Aorta (tissue), 5 donors: ENCODE measurements around the gene NOXO1. TPM values are rescaled to one million over a fixed set of nuclear protein-coding genes. Genes with fewer than 3 reads are reported as not detected.
"Not testable (repeated sequence)": the region's sequence is repeated elsewhere in the genome, so short reads cannot be mapped to it uniquely, and the experiment has no call there.

Experiments
- ATAC-seq: fragments of 200-7000 bp; cut with Tn5 transposase; one replicate; pipeline ENCODE4 v1.9.1; 2022; ENCODE audit warnings: moderate library complexity; ENCODE audit not compliant: low FRiP score
- DNase-seq, 2 donors: peaks; one replicate each; pipeline ENCODE4 v3.0.0-alpha.2; 2020
- H3K27ac ChIP-seq, 2 donors: one replicate each; pipeline ENCODE4 v1.5.1; 2013; ENCODE audit warnings: low read length in 2 of 2, mild to moderate bottlenecking in 2 of 2, moderate library complexity in 2 of 2, control low read depth in 1 of 2, inconsistent platforms in 1 of 2, low read depth in 1 of 2
- H3K27me3 ChIP-seq, 2 donors: one replicate each; pipeline ENCODE4 v1.6.1; 2013; ENCODE audit warnings: control low read depth in 1 of 2, low read length in 1 of 2, mild to moderate bottlenecking in 1 of 2, moderate library complexity in 1 of 2; ENCODE audit not compliant: insufficient read depth in 2 of 2, control insufficient read depth in 1 of 2
- H3K36me3 ChIP-seq, 2 donors: one replicate each; pipeline ENCODE4 v1.6.1; 2013; ENCODE audit warnings: control low read depth in 1 of 2, low read length in 1 of 2, mild to moderate bottlenecking in 1 of 2; ENCODE audit not compliant: insufficient read depth in 2 of 2, control insufficient read depth in 1 of 2
- H3K4me1 ChIP-seq, 2 donors: one replicate each; pipeline ENCODE4 v1.6.1; 2013; ENCODE audit warnings: low read length in 2 of 2, control low read depth in 1 of 2, mild to moderate bottlenecking in 1 of 2, moderate library complexity in 1 of 2; ENCODE audit not compliant: insufficient read depth in 2 of 2, control insufficient read depth in 1 of 2
- H3K4me3 ChIP-seq, 2 donors: one replicate each; pipeline ENCODE4 v1.5.1; 2013; ENCODE audit warnings: low read length in 2 of 2, control low read depth in 1 of 2, mild to moderate bottlenecking in 1 of 2
- H3K9me3 ChIP-seq: one replicate; pipeline ENCODE4 v1.6.1; 2013; ENCODE audit warnings: mild to moderate bottlenecking, low read length; ENCODE audit not compliant: control insufficient read depth
- WGBS, 2 donors: extraction: QIAGEN DNeasy Blood & Tissue Kit; methylation state at CpG; one replicate each; pipeline ENCODE4 v1.1.7; 2013; 5-methylcytosine and 5-hydroxymethylcytosine counted together
- intact Hi-C, 2 donors: fragments of 100-400 bp; cut with DNase I; formaldehyde crosslinking; loops; one replicate each; pipeline versions ENCODE4 v1.14.2 to v1.15.0; 2022
- polyA plus RNA-seq, 2 donors: library from polyadenylated mRNA; stranded (reverse); fragments of 200-250 nt; gene quantifications; one replicate each; pipeline ENCODE4 v1.2.3, GENCODE V29; 2013
- total RNA-seq, 2 donors: library from RNA; stranded (reverse); fragmentation: NEBNext Ultra II Directional; extraction: Animal tissue kit (Norgen Biotek cat#: 25700); gene quantifications; one replicate each; pipeline ENCODE4 v1.2.1, GENCODE V29; 2021
- donor health status: healthy with polysubstance abuse.
- donor health status: Bipolar disorder and iron deficiency.
- donor health status: DM: no; HTN: no; CAD: no.
- donor health status: DM: no; HTN: no; CAD: no.
- donor health status: DM: yes; HTN: yes; CAD: no.

Gene NOXO1
- total and polyA plus RNA-seq, 4 donors: 0.84 TPM; not detected in 3

GRCh38 chr16:1962161-1963153 is 18.8 kb downstream of the NOXO1 start:
- H3K27ac ChIP-seq, ATAC-seq, DNase-seq, H3K27me3 ChIP-seq, H3K9me3 ChIP-seq, H3K36me3 ChIP-seq, H3K4me3 ChIP-seq, intact Hi-C loops, H3K4me1 ChIP-seq: not testable (repeated sequence)
- 89 to 92% methylated on average over 29 to 37 of the region's 37 CpGs for WGBS, 2 donors

- no peaks in the 10 kb centered on the region for H3K4me1 ChIP-seq
Observed at GRCh38 chr16:1961651-1962067, 19.6 kb downstream of the NOXO1 start.

GRCh38 chr16:1960665-1961630 is 20.3 kb downstream of the NOXO1 start:
- H3K27me3 ChIP-seq: peaks cover 0 to 2% of the 10 kb centered on the region in 2 donors
- intact Hi-C loops: no loop called here
- H3K4me1 ChIP-seq: no peaks in the 10 kb centered on the region
- H3K27ac ChIP-seq: no peak overlapping the region
- H3K4me3 ChIP-seq: no peak overlapping the region
- 61% methylated on average over 20 of the region's 20 CpGs for WGBS, 2 donors
- DNase-seq (no peak), ATAC-seq (no peak)
- H3K9me3 ChIP-seq: no peaks in the 10 kb centered on the region
- H3K36me3 ChIP-seq: peaks cover 0 to 4% of the 10 kb centered on the region in 2 donors

More at GRCh38 chr16:1961651-1962067, 19.6 kb downstream of the NOXO1 start:
- 60 to 66% methylated on average over 6 of the region's 6 CpGs for WGBS, 2 donors
- ATAC-seq: no peak
- H3K4me3 ChIP-seq: no peak overlapping the region
- intact Hi-C loops: no loop called here
- DNase-seq: no peak
- no peak overlapping the region for H3K27ac ChIP-seq
- peaks cover 0 to 2% of the 10 kb centered on the region in 2 donors for H3K27me3 ChIP-seq
- peaks cover 0 to 4% of the 10 kb centered on the region in 2 donors for H3K36me3 ChIP-seq
- no peaks in the 10 kb centered on the region for H3K9me3 ChIP-seq

- Histone ChIP-seq H3K4me1 (no peaks in the 10 kb centered on the region), H3K36me3 (peaks cover 0 to 4% of the 10 kb centered on the region in 2 donors), H3K9me3 (no peaks in the 10 kb centered on the region), H3K27me3 (no peaks in the 10 kb centered on the region), H3K27ac (peak within 1 kb of the TSS in 1 of 2 donors; percentile 49), H3K4me3 (peak within 1 kb of the TSS; percentile 72 to 73)
- DNase-seq: peak; percentile 96 to 99
- intact Hi-C loops: no loop called here
- peak; percentile 94 for ATAC-seq
- WGBS, 2 donors: 0 to 1% methylated on average over 73 to 79 of the region's 79 CpGs
Observed at GRCh38 chr16:1959269-1960039, 21.8 kb downstream of the NOXO1 start, which contains the start of gene NDUFB10. NDUFB10 (plus strand) TSS chr16:1959538; CDS start chr16:1959625, 87 bp downstream.

- no peak overlapping the region for H3K4me3 ChIP-seq
- no peaks in the 10 kb centered on the region for H3K4me1 ChIP-seq
- H3K36me3 ChIP-seq: peaks cover 0 to 4% of the 10 kb centered on the region in 2 donors
- H3K9me3 ChIP-seq: no peaks in the 10 kb centered on the region
- no peaks in the 10 kb centered on the region for H3K27me3 ChIP-seq
- H3K27ac ChIP-seq: peak overlapping the region in 1 of 2 donors; percentile 49
- WGBS, 2 donors: 32 to 36% methylated on average over 14 of the region's 14 CpGs
- ATAC-seq (peak; percentile 17), DNase-seq (peak in 1 of 2 donors; percentile 70)
- intact Hi-C loops: no loop called here
Observed at GRCh38 chr16:1958715-1959268, 22.5 kb downstream of the NOXO1 start.

GRCh38 chr16:1958143-1958491 is 23.2 kb downstream of the NOXO1 start:
- H3K9me3 ChIP-seq, H3K27ac ChIP-seq, H3K4me3 ChIP-seq, H3K27me3 ChIP-seq, intact Hi-C loops, H3K4me1 ChIP-seq, H3K36me3 ChIP-seq, ATAC-seq: not testable (repeated sequence)
- DNase-seq: peak in 1 of 2 donors; percentile 73
- 64 to 71% methylated on average over 25 to 30 of the region's 30 CpGs for WGBS, 2 donors

GRCh38 chr16:1957434-1958142 is 23.7 kb downstream of the NOXO1 start:
- H3K27me3 ChIP-seq, H3K36me3 ChIP-seq, ATAC-seq, H3K4me1 ChIP-seq, intact Hi-C loops, H3K4me3 ChIP-seq, DNase-seq, H3K27ac ChIP-seq, H3K9me3 ChIP-seq: not testable (repeated sequence)
- 87 to 88% methylated on average over 18 to 21 of the region's 22 CpGs for WGBS, 2 donors
